Fibroblast of peridontal ligament (primary cell): ENCODE data around the gene NSMCE3.

Experiments
- DNase-seq: peaks from one replicate; pipeline ENCODE4 v3.0.0-alpha.2; 2010; ENCODE audit errors: extremely low read depth

The NSMCE3 gene

DNA sequence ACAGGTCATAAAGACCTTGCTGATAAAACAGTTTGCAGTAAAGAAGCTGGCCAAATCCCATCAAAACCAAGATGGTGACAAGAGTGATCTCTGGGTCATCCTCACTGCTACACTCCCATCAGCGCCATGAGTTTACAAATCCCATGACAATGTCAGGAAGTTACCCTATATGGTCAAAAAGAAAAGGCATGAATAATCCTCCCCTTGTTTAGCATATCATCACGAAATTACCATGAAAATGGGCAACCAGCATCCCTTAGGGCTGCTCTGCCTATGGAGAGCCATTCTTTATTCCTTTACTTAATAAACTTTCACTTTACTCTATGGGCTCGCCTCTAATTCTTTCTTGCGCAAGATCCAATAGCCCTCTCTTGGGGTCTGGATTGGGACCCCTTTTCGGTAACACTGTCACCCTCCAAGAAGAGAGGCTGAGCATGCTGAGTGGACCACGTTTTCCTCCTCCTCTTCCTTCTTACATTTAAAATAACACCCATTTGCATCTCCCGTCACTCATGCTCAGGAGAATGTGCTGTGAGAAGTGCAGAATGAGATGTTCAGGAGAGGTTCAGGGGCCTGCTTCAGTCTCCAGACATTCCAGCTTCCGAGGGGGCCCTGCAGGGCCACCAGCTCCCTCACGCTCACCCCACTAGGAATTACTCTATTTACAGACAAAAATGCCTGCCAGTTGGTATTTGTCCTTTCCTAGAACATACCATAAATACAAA lies 47.3 kb downstream of the NSMCE3 start:
- DNase-seq: no peak

DNA sequence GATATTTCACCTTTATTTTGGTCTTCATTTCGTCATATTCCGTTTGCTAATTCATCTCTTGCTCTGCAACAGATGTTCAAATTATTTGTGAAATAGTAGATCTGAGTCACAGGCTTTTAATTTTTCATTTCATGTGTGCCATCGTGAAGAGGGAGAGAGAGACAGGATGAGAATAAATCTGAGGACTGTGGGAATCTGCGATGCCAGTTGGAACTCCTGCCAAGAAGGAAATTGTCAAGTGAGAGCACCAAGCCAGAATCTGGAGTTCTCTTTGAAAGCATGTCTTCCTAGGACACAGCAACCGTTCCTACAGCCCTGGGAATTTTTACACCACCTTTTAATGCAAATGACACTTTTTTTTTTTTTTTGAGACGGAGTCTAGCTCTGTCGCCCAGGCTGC lies 48.8 kb downstream of the NSMCE3 start:
- DNase-seq: no peak

DNA sequence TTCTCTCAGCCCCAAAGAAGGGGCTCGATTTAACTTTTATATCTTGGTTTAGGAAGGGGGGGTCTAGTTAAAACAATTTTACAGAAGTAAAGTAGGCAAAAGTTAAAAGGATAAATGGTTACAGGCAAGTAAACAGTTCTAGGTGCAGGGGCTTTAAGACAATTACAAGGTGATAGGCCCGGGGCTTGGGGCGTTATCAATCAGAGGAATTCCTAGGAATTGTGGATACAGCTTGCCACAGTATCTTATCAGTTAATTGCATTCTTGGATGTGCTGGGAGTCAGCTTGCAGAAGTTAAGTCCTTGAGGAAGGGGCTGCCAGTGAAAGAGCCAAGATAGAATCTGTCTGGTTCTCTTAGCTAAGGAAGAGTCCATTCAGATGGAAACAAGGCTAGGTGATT lies 52.7 kb downstream of the NSMCE3 start:
- DNase-seq: no peak
